Diencephalon (tissue), 1 donor: ENCODE results near the gene PRKCI. TPM values are rescaled to one million over a fixed set of nuclear protein-coding genes. Genes with fewer than 3 reads are reported as not detected.

Experiments used
- small RNA-seq: library from RNA; depleted of rRNA; stranded (forward); fragments of <200 nt; gene quantifications from one replicate; pipeline ENCODE3, GENCODE V24; 2014
- total RNA-seq: library from RNA; depleted of rRNA; stranded (reverse); fragments of >200 nt; gene quantifications from one replicate; pipeline ENCODE4 v1.2.3, GENCODE V29; 2014

PRKCI gene
- total RNA-seq = 89.5 TPM

GRCh38 chr3:170221924-170222646, at the start of gene PRKCI:
PRKCI (plus strand) TSS chr3:170222424; CDS start chr3:170222670, 246 bp downstream.

DNA sequence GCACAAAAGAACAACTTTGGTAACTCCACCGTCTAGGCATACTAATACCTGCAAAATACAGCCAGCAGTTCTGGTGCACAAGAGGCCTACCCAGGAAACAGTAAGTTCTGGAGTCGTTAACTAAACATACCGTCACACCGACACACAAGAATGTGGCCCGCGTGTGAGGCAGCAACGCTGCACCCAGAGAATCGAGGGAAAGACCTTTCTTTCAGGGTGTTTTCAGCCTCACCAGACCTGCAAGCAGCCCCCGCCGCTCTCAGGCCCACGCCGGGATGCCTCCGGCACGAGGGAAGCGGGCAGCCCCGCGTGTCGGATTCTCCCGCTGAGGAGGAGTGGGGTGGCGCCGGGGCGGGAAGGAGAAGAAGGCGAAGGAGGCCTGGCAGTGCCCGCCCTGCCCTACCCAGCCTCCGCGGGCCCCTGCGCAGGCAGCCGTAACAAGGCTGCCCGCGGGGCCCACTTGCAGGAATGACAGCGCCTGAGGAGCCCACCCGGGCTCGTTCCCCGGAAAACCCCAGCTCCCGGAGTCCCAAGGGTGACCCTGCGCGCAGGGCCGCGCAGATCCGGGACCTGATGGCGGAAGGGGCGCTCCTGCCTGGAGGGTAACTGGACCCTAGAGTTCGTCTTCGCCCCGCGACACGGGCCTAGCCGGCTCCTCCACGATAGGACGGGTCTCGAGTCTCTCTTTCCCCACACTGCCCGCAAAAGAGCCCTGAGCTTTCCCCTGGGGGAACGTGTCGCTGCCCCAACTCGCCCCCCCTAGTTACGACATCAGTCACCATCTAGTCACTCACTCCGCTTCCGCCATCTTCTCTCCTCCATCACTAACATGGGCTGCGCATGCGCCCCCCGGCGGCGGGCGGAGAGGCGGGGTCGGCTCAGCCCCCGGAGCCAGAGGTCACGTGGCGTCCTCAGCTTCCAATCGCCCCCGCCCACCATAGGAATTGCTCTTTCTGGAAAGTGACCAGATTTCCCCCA, 41.0 kb upstream of the PRKCI start, which contains the start of gene PHC3:
Gene PHC3 (minus strand): TSS at position 826 of the 978 bp plus-strand sequence. CDS start 18 bp downstream, at position 808.

Small RNA genes within 50 kb of the gene (small RNA-seq; reads per million reads assigned to genes)
- gene RF00019 = not detected

Other genes with a start within 250 kb of the PRKCI start
- gene GPR160, start 184.4 kb upstream of the PRKCI start, total RNA-seq = 5.3 TPM
- 46.1 TPM for gene PHC3, start 40.7 kb upstream of the PRKCI start, total RNA-seq
- 128 TPM for gene SKIL, start 135.3 kb downstream of the PRKCI start, total RNA-seq
- 18.2 TPM for gene CLDN11, start 196.4 kb downstream of the PRKCI start, total RNA-seq